Limb (tissue), 2 donors: ENCODE measurements around the gene APOH.
A peak's percentile ranks its signal among the peaks of the same experiment; 100 is the strongest.

ENCODE experiments used
- DNase-seq, 2 donors: peaks; one replicate each; pipeline ENCODE4 v3.0.0-alpha.2; 2016; ENCODE audit errors: extremely low spot score in 2 of 2

The APOH gene

DNA sequence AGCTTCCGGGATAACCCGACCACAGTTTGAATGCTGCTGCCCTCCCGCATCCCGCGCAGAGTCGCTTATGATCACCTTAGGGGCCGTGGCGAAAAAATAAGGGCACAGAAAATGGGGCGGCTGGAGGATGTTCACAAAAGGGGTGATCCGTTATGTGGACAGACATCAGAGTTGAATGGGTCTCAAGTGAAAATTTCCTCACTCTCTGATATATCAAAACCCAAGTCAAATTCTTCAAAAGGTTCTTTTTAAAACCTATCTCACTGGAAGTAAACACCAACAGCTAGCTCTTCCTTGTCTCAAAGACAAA, 36.9 kb downstream of the APOH start:
- no peak for DNase-seq

DNA sequence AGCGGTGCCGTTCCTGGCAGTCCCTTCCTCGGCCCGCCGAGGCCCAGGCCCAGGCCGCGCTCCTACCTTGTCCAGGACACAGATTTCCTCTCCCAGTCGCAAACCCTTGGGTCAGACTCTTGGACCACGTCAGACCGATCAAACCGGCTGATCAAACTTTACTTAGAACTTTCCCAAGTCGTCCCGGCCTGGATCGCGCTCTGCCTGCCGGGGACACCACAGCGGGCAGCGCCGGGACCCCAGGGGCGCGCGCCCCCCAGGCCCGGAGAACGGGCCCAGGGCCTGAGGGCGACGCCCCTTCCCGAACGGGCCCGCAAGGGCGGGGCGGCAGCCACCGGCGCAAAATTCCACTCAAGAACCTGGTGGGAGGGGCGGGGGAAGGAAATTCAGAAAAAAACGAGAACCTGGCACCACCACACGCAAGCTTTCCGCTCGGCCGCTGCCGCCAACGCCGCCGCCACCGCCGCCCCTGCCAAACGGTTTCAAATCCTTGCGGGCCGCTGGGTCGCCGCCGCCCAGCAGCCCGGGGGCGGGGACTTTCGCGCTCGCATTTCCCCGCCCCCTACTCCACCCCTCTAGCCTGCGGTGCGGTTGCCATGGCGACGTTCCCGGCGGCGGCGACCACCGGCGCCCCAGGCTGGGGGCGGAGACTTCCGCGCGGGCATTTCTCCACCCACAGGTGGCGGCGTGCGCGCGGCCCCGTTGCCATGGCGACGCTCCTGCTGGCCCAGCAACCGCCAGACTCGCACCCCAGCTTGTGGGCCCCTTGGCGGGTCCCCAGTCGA, 37.4 kb downstream of the APOH start, which contains the start of gene CEP112:
CEP112 (minus strand) TSS at position 541 of the 785 bp plus-strand sequence.
- DNase-seq, result peak; percentile 85 to 96

DNA sequence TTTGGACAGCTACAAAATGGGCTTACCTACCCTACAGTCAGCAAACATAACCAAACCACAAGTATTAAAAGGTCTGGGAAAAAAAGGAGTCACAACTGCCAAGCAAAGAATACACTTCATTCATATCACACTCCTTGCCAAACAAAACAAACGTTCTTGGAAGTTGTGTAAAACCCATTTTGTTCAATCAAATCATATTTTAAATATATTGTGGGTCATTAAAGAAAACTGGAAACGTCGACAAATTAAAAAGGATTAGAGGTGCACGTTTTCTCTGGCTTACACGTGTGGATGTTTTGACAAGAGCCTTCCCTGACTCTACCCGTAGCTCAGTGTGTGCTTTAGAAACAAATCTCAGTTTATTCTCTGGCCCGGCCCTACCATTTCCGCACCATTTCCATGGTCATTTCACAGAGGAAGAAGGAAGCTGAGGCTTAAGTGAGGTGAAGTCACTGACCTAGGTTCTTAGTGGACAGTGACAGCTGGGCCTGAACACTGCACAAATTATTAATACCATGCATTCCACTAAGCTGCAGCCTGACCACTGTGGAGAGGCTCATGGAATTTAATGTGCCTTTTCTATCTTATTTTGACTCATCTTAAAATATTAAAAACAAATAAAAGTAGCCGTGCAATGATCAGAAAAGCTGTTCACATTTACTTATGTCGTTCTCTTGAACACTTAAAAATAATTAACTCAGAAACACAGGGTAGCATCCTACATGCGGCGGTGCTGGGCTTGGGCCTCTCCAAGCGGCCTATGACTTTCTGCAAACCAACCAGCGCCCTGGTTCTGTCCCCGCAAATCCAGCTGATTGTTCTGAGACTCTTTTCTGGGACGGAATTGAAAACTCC, 38.2 kb downstream of the APOH start:
- DNase-seq, result peak; percentile 34 to 37

GRCh38 chr17:66187718-66188117, 41.5 kb downstream of the APOH start:
- no peak for DNase-seq

GRCh38 chr17:66185862-66186261, 43.4 kb downstream of the APOH start:
- no peak for DNase-seq

GRCh38 chr17:66184392-66184791, 44.8 kb downstream of the APOH start:
- DNase-seq, result no peak

DNA sequence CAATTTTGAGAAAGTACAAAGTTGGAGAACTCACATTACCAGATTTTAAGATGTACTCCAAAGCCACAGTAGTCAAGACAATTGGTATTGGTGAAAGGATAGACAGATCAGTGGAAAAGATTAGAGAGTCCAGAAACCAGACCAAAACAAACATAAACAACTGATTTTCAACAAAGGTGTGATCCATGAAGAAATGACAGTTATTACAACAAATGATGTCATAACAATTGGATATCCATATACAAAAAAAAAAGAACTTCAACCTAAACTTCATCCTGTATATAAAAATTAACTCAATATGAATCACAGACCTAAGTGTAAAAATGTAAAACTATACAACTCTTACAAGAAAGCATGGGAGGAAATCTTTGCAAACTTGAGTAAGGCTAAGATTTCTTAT, 45.7 kb downstream of the APOH start:
- no peak for DNase-seq

DNA sequence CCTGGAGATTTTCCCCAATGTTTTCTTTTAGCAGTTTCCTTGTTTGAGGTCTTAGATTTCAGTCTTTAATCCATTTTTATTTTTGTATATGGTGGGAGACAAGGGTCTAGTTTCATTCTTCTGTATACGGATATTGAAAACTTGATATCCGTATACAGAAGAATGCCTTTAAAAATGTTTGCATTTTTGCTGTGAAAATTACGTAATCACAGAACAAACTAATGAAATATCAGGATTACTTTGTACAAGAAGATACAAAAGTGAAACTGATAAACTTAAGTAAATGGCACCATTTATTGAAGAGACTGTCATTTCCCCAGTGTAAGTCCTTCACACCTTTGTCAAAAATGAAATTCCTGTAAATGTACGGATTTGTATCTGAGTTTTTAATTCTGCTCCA, 50.6 kb downstream of the APOH start:
- no peak for DNase-seq

GRCh38 chr17:66177048-66177447, 52.2 kb downstream of the APOH start:
- no peak for DNase-seq

DNA sequence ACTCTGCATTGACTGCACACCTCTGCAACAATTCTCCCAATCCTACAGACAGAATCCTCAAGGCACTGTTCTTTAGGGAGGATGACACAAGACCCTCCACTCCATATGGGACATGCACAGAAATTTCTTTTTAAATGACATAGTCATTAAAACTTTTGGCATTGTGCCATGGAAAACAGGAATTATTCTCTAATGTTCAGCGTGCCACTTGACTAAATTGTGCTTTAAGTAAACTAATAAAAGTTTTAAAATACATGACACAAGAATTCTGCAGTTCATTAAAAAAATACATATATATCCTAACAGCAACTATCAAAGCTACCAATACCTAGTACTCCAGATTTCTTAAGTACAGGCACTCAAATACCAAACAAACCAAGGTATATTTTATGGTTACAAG, 53.3 kb downstream of the APOH start:
- DNase-seq, result no peak

- DNase-seq, result no peak
These were observed 56.5 kb downstream of the APOH start for GRCh38 chr17:66172691-66173223.

DNA sequence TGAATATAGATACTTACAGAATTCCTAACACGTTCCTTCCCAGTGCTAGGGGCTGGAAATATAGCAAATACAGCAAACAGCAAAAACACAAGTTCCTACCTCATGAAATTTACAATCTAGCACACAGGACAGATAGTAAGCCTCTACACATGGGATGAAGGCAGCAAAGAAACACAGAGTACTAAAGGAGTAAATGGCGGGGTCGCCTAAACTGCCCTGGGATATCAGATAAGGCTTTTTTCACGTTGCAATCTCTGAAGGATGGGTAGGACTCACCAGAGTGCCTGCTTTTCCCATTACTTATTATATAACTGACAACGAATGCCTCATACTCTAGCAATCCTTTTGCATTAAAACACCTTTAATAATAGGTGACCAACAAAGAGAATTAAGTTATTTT, 57.1 kb downstream of the APOH start:
- no peak for DNase-seq

- DNase-seq, result no peak
These were observed 57.5 kb downstream of the APOH start for GRCh38 chr17:66171692-66172091.

DNA sequence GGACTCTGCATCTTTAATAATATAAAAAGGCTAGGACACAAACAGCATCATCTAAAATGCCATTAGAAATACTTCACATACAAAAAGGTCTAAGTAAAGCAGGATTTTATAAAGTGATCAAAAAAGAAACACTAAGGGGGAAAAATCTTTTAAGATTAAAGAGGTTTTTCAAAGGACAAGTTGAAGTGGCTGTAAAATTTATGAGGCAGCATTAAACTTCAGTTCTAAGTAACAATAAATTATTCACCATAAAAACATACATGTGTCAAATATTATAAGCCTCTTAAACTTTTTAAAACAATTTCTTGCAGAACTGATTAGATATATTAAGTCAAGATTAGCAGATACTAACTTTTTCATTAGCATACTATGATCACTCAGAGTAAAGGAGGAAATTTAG, 58.0 kb downstream of the APOH start:
- DNase-seq, result no peak

DNA sequence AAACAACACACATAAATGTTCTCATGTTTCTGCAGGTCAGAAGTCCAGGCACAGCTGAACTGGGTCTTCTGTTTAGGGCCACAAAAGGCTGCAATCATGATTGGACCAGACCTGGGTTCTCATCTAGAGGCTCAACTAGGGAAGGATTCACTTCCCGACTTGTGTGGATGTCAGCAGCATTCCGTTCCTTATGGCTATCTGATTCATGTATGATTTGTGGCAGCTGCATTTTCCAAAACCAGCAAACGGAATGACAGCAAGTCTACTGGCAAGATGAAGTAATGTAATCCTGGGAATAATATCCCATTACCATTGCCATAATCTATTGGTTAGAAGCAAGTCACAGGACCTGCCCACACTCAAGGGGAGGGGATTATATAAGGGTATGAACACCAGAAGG, 59.4 kb downstream of the APOH start:
- no peak for DNase-seq

- DNase-seq, result no peak
These were observed 61.9 kb downstream of the APOH start for GRCh38 chr17:66167189-66167815.

DNA sequence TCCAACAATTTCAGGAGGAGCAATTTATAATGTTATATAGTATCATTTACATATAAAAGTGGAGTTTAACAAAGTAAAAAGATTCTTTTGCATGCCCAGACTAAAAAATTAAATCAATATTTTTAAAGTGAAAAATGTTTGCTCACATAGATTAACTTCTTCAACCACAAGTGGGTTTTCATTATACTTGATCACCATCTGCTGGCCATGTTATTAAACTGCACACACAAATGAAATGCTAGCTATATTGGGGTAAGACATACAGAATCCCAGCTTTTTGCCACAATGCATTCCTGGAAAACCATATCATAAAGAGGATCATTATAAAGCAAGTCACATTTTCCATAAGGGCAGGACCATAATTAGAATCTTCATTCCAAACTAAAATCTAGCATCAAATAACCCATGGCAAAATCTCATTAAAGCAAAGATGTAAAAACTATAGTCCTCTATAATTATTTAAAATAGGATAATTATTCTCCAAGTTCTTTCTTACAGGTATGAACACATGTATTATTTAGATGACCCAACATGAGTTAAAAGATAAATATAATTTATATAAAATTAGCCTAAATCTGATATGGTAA, 63.6 kb downstream of the APOH start:
- peak in 1 of 2 donors; percentile 82 for DNase-seq
